ENCODE measurements around the gene PLXNB3.

PLXNB3 gene

GRCh38 chrX:153793291-153793690 lies 29.2 kb downstream of the PLXNB3 start:
- H3K4me3 ChIP-seq: peak overlapping the region; percentile 68 to 90 (median 80)
- peak overlapping the region; percentile 85 to 97 (median 93) for H3K9ac ChIP-seq
- H4K20me1 ChIP-seq: peaks cover 27 to 80% (median 71%) of the 10 kb centered on the region in 11 experiments; a peak in 21 of 22 replicates
- peaks cover 29 to 49% (median 39%) of the 10 kb centered on the region in 10 experiments for H3K4me1 ChIP-seq
- peak overlapping the region; percentile 72 to 90 (median 82) for H3K4me2 ChIP-seq
- H3K9me3 ChIP-seq (replicated peaks in 1 of 11): peaks cover 11 to 76% (median 51%) of the 10 kb centered on the region in 11 experiments; a peak in 20 of 22 replicates
- H3K27me3 ChIP-seq: peaks cover 10 to 63% (median 39%) of the 10 kb centered on the region in 11 experiments; a peak in 18 of 22 replicates
- H3K36me3 ChIP-seq: peaks cover 25 to 64% (median 49%) of the 10 kb centered on the region in 11 experiments
- no peak for TF ChIP-seq Cebpa-rat (IDR thresholded peaks at IDR 0.05)
- peak overlapping the region; percentile 88 to 96 (median 92); a peak in 21 of 22 replicates for H3K27ac ChIP-seq

DNA sequence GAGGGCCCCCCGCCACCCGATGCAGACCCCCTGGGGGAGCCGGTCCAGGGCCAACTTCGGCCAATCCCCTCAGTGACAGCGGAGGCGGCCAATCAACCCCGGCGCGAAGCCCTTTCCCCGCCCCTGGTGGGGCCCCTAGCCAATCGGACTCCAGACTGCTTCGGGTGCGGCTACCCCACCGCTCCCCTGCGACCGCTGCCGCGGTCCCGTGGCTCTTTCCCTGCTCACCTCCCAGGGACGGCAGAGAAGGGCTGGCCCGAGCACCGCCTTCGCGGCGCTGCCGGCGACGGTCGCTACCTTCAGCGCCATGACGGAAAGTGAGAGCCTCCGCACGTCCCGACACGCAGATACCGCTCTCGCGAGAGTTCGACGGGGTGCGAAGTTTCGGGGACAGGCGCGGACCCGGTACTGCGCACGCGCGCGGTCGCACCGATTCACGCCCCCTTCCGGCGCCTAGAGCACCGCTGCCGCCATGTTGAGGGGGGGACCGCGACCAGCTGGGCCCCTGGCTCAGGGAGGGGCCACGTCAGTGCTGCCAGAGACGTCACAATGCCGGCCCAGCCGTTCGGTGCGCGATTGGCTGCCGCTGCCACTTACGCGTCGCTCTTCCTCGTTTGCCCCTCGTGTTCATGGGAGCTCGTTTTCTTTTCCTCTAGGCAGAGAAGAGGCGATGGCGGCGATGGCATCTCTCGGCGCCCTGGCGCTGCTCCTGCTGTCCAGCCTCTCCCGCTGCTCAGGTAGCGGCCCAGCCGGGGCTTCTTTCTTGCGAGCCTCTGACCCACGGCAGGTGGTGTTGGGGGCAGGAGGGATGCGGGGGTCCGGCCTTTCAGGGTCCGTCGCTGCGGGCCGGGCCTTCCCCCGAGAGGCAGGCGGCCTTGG lies 30.2 kb downstream of the PLXNB3 start, which contains the start of the genes IDH3G and SSR4:
Gene IDH3G, minus strand, starts transcription at position 358 of the 879 bp plus-strand sequence. Its CDS starts 49 bp downstream, at position 309.
Gene SSR4, plus strand, starts transcription at position 651 of the 879 bp plus-strand sequence. Its CDS starts 20 bp downstream, at position 671.
- H3K4me3 ChIP-seq: peak within 1 kb of the TSS; percentile 68 to 90 (median 80)
- H3K4me2 ChIP-seq: peak within 1 kb of the TSS; percentile 79 to 94 (median 90)
- peaks cover 29 to 49% (median 39%) of the 10 kb centered on the region in 10 experiments for H3K4me1 ChIP-seq
- H4K20me1 ChIP-seq: peaks cover 27 to 80% (median 67%) of the 10 kb centered on the region in 11 experiments; a peak in 21 of 22 replicates
- peak within 1 kb of the TSS; percentile 85 to 97 (median 93) for H3K9ac ChIP-seq
- peaks cover 11 to 86% (median 55%) of the 10 kb centered on the region in 11 experiments; a peak in 20 of 22 replicates for H3K9me3 ChIP-seq (replicated peaks in 1 of 11)
- H3K27me3 ChIP-seq: peaks cover 10 to 61% (median 38%) of the 10 kb centered on the region in 11 experiments; a peak in 18 of 22 replicates
- peak within 1 kb of the TSS; percentile 88 to 96 (median 92) for H3K27ac ChIP-seq
- peaks cover 32 to 64% (median 49%) of the 10 kb centered on the region in 11 experiments for H3K36me3 ChIP-seq
- TF ChIP-seq Cebpa-rat (IDR thresholded peaks at IDR 0.05): no peak

DNA sequence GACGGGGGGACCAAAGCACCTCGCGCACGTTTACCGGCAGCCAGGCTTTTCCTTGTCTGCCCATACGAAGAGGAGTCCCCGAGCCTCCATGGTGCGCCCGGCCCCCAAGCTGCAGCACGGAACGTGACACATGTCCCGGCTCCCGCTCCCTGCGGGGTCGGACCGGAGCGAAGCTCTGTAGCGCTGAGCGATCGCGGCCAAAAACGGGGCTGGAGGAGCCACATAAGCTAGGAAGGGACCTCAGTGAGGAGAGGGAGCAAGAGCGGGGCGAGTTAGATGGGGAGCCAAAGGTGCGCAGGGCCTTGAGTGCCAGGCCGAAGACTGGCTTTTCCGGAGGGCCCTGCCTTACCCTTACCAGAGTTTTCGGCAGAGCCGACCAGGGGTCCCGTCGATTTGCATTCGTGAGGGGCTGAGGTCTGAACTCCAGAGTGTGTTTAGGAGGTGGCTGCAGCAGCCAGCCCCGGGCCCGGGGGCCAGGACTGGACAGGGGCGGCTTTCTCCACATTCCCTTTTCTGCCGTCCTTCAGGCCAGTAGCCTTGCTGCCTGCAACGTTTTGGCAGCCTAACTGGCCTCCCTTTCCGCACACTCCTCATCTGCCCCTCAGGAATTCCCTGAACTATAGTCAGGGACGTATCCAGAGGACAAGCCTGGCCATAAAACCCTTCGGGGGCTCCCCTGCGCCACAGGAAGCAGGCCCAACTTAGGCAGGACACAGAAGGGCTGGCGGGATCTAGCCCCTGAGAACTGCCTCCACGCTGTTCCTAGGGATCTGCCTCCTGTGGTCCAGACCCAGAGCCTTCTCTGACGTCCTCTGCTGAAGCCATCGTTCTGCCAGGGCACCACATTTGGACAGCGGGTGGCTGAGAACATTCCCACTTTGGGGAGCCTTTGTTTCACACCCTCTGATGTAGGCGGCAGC lies 31.1 kb downstream of the PLXNB3 start:
- Histone ChIP-seq H3K9me3 (replicated peaks in 1 of 11) (peaks cover 11 to 88% (median 55%) of the 10 kb centered on the region in 11 experiments; a peak in 20 of 22 replicates), H3K4me3 (peak overlapping the region; percentile 68 to 90 (median 80)), H3K4me2 (peak overlapping the region; percentile 79 to 94 (median 89)), H3K36me3 (peaks cover 25 to 56% (median 42%) of the 10 kb centered on the region in 11 experiments), H4K20me1 (peaks cover 21 to 78% (median 61%) of the 10 kb centered on the region in 11 experiments; a peak in 21 of 22 replicates), H3K27ac (peak overlapping the region; percentile 59 to 96 (median 92); a peak in 21 of 22 replicates), H3K4me1 (peaks cover 29 to 46% (median 39%) of the 10 kb centered on the region in 10 experiments), H3K27me3 (peaks cover 10 to 57% (median 33%) of the 10 kb centered on the region in 11 experiments; a peak in 18 of 22 replicates), H3K9ac (peak overlapping the region; percentile 85 to 97 (median 93))
- no peak for TF ChIP-seq Cebpa-rat (IDR thresholded peaks at IDR 0.05)

GRCh38 chrX:153797415-153798015 lies 33.5 kb downstream of the PLXNB3 start:
- Histone ChIP-seq H3K27me3 (peaks cover 0 to 41% (median 9%) of the 10 kb centered on the region in 11 experiments; a peak in 14 of 22 replicates), H4K20me1 (peaks cover 2 to 65% (median 42%) of the 10 kb centered on the region in 11 experiments; a peak in 19 of 22 replicates), H3K4me1 (peaks cover 23 to 32% (median 26%) of the 10 kb centered on the region in 10 experiments), H3K36me3 (peaks cover 19 to 38% (median 32%) of the 10 kb centered on the region in 11 experiments; a peak in 21 of 22 replicates), H3K9me3 (replicated peaks in 1 of 11) (peaks cover 11 to 95% (median 58%) of the 10 kb centered on the region in 11 experiments; a peak in 20 of 22 replicates), H3K4me3 (no peak overlapping the region; a peak in 1 of 20 replicates), H3K4me2 (peak overlapping the region in 3 of 11 experiments; percentile 79 to 93 (median 89); a peak in 2 of 22 replicates), H3K27ac (no peak overlapping the region), H3K9ac (peak overlapping the region in 4 of 11 experiments; percentile 18 to 94 (median 30); a peak in 2 of 22 replicates)
- TF ChIP-seq Cebpa-rat (IDR thresholded peaks at IDR 0.05): no peak

GRCh38 chrX:153799326-153799725 lies 35.3 kb downstream of the PLXNB3 start:
- peaks cover 8 to 96% (median 62%) of the 10 kb centered on the region in 11 experiments; a peak in 21 of 22 replicates for H3K9me3 ChIP-seq (replicated peaks in 1 of 11)
- H3K27me3 ChIP-seq: peaks cover 0 to 35% (median 8%) of the 10 kb centered on the region in 11 experiments; a peak in 9 of 22 replicates
- H3K4me2 ChIP-seq: no peak overlapping the region
- no peak overlapping the region for H3K27ac ChIP-seq
- TF ChIP-seq Cebpa-rat (IDR thresholded peaks at IDR 0.05): no peak
- H3K9ac ChIP-seq: no peak overlapping the region
- H4K20me1 ChIP-seq: peaks cover 0 to 58% (median 35%) of the 10 kb centered on the region in 11 experiments; a peak in 17 of 22 replicates
- no peak overlapping the region for H3K4me3 ChIP-seq
- peaks cover 16 to 23% (median 20%) of the 10 kb centered on the region in 10 experiments; a peak in 19 of 20 replicates for H3K4me1 ChIP-seq
- H3K36me3 ChIP-seq: peaks cover 19 to 36% (median 32%) of the 10 kb centered on the region in 11 experiments; a peak in 21 of 22 replicates

- peaks cover 16 to 23% (median 20%) of the 10 kb centered on the region in 10 experiments; a peak in 19 of 20 replicates for H3K4me1 ChIP-seq
- H3K9me3 ChIP-seq (replicated peaks in 1 of 11): peaks cover 8 to 94% (median 56%) of the 10 kb centered on the region in 11 experiments; a peak in 20 of 22 replicates
- peaks cover 0 to 56% (median 35%) of the 10 kb centered on the region in 11 experiments; a peak in 17 of 22 replicates for H4K20me1 ChIP-seq
- TF ChIP-seq Cebpa-rat (IDR thresholded peaks at IDR 0.05): no peak
- no peak overlapping the region for H3K27ac ChIP-seq
- peaks cover 19 to 36% (median 32%) of the 10 kb centered on the region in 11 experiments; a peak in 21 of 22 replicates for H3K36me3 ChIP-seq
- no peak overlapping the region for H3K4me3 ChIP-seq
- peaks cover 0 to 35% (median 8%) of the 10 kb centered on the region in 11 experiments; a peak in 9 of 22 replicates for H3K27me3 ChIP-seq
- no peak overlapping the region for H3K9ac ChIP-seq
- H3K4me2 ChIP-seq: no peak overlapping the region
Observed at GRCh38 chrX:153800177-153800722, 36.2 kb downstream of the PLXNB3 start.

DNA sequence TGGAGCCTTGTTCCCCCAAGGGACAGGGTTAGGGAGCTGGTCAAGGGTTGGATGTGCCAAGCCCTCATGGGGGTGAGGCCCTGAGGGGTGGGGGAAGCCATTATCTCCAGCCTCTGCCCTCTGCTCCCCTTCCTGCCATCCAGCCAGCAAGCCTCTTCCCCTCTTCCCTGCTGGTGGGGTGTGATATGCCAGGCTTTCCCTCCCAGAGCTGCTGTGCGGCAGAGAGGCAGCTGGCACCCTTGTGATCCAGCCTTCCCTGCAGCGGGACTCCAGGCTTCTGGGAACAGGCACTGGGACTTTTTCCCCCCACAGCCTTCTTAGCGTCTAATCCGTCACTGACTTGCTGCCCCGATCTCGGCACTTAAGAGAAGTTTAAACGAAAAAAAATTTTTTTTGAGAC lies 36.7 kb downstream of the PLXNB3 start:
- Histone ChIP-seq H3K36me3 (peaks cover 19 to 36% (median 32%) of the 10 kb centered on the region in 11 experiments; a peak in 21 of 22 replicates), H4K20me1 (peaks cover 0 to 54% (median 31%) of the 10 kb centered on the region in 11 experiments; a peak in 17 of 22 replicates), H3K9me3 (replicated peaks in 1 of 11) (peaks cover 8 to 94% (median 58%) of the 10 kb centered on the region in 11 experiments; a peak in 20 of 22 replicates), H3K9ac (no peak overlapping the region), H3K4me1 (peaks cover 11 to 18% (median 17%) of the 10 kb centered on the region in 10 experiments; a peak in 19 of 20 replicates), H3K4me2 (no peak overlapping the region), H3K27ac (no peak overlapping the region), H3K4me3 (no peak overlapping the region), H3K27me3 (peaks cover 0 to 39% (median 12%) of the 10 kb centered on the region in 11 experiments; a peak in 10 of 22 replicates)
- no peak for TF ChIP-seq Cebpa-rat (IDR thresholded peaks at IDR 0.05)
